Esophagus (tissue), 2 donors: ENCODE data around the gene FHL1. TPM values are rescaled to one million over a fixed set of nuclear protein-coding genes. Genes with fewer than 3 reads are reported as not detected.

Experiments used
- H3K27ac ChIP-seq, 2 donors: one replicate each; pipeline ENCODE4 v1.5.1; 2013; ENCODE audit warnings: low read depth in 2 of 2, mild to moderate bottlenecking in 2 of 2, inconsistent platforms in 1 of 2, low read length in 1 of 2, moderate library complexity in 1 of 2
- H3K27me3 ChIP-seq, 2 donors: one replicate each; pipeline ENCODE4 v1.6.1; 2013; ENCODE audit warnings: low read length in 2 of 2, control low read depth in 1 of 2, mild to moderate bottlenecking in 1 of 2; ENCODE audit not compliant: insufficient read depth in 2 of 2, control insufficient read depth in 1 of 2
- H3K36me3 ChIP-seq, 2 donors: one replicate each; pipeline ENCODE4 v1.6.1; 2013; ENCODE audit warnings: low read length in 1 of 2; ENCODE audit not compliant: control insufficient read depth in 2 of 2, insufficient read depth in 2 of 2
- H3K4me1 ChIP-seq, 2 donors: one replicate each; pipeline ENCODE4 v1.6.1; 2013; ENCODE audit warnings: low read length in 1 of 2; ENCODE audit not compliant: control insufficient read depth in 2 of 2, insufficient read depth in 2 of 2
- H3K4me3 ChIP-seq, 2 donors: one replicate each; pipeline ENCODE4 v1.5.1; 2013; ENCODE audit warnings: low read length in 2 of 2, mild to moderate bottlenecking in 2 of 2, low read depth in 1 of 2, moderate library complexity in 1 of 2
- H3K9me3 ChIP-seq, 2 donors: one replicate each; pipeline ENCODE4 v1.6.1; 2013; ENCODE audit warnings: mild to moderate bottlenecking in 2 of 2, low read depth in 1 of 2, low read length in 1 of 2, moderate library complexity in 1 of 2; ENCODE audit not compliant: control insufficient read depth in 2 of 2, insufficient read depth in 1 of 2
- WGBS, 2 donors: extraction: QIAGEN DNeasy Blood & Tissue Kit; methylation state at CpG; one replicate each; pipeline ENCODE4 v1.1.7; 2013; 5-methylcytosine and 5-hydroxymethylcytosine counted together
- polyA plus RNA-seq, 2 donors: library from polyadenylated mRNA; stranded (reverse); fragments of 200-250 nt; gene quantifications; one replicate each; pipeline ENCODE4 v1.2.3, GENCODE V29; 2013
- donor health status: healthy with polysubstance abuse.
- donor health status: Bipolar disorder and iron deficiency.

FHL1 gene
- polyA plus RNA-seq, 2 donors: 70.7 to 127 TPM

DNA sequence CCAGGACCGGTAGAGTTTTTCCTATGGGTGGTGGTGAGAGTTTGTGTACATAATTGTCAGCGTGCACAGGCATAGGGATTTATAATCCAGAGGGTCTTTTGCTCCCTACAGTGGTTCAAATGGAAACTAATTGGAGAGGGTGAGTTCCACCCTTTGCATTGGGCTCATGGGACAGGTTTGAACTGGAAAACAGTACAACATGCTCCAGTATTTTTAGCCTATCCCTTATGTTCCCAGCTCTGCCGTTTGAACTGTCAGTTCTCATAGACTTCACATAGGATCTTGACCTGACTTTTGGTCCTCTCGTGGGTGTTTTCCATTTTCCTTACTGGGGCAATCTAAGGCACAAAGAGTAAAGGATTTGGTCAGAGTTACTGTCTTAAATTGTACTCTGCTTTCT, 31.8 kb downstream of the FHL1 start:
- H3K36me3 ChIP-seq: no peaks in the 10 kb centered on the region
- 52 to 65% methylated on average over 4 of the region's 4 CpGs for WGBS, 2 donors
- no peaks in the 10 kb centered on the region for H3K4me1 ChIP-seq
- H3K27me3 ChIP-seq: no peaks in the 10 kb centered on the region
- H3K27ac ChIP-seq: no peak overlapping the region
- H3K9me3 ChIP-seq: no peaks in the 10 kb centered on the region
- no peak overlapping the region for H3K4me3 ChIP-seq

DNA sequence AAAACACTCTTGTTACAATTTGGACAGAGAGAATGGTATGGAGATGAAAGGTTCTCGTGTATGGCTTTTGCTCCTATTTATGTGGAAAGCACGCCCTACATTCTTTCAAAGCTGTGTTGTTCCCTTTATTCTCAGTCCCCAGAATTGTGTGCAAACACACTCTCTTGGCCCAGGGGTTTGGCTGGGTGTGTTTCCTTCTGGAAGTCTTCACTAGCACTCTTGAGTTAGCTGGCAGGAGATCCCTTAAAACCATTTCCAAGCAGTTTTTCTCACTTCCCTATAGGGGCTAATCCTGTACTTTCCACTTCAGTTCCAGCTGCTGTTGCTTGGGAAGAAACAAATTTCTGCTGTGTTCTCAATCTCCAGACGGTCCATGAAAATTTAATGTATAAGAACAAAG, 35.1 kb downstream of the FHL1 start:
- H3K27me3 ChIP-seq: no peaks in the 10 kb centered on the region
- H3K4me3 ChIP-seq: no peak overlapping the region
- H3K27ac ChIP-seq: no peak overlapping the region
- H3K9me3 ChIP-seq: no peaks in the 10 kb centered on the region
- no peaks in the 10 kb centered on the region for H3K36me3 ChIP-seq
- H3K4me1 ChIP-seq: peaks cover 0 to 3% of the 10 kb centered on the region in 2 donors
- 28 to 52% methylated on average over 3 of the region's 3 CpGs for WGBS, 2 donors

DNA sequence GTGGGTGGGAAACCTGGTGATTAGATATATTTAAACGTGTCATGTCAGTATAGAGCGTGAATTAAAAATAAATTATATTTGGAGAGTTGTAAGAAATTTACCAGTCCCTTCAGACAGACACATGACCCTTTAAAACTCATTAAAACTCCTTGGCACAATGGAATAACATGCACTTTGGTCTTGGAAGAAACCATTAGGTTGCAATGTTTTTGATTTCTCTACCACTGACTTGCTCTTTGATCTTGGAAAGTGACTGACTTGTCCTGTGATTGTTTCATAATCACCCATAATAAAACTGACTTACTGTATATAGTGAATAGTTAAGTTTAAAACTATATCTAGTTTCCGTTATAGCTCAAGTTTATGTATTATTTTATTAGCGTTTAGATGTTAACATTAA, 35.8 kb downstream of the FHL1 start:
- no peak overlapping the region for H3K27ac ChIP-seq
- WGBS, 2 donors: 65 to 81% methylated on average over 4 of the region's 4 CpGs
- no peaks in the 10 kb centered on the region for H3K9me3 ChIP-seq
- H3K4me3 ChIP-seq: no peak overlapping the region
- H3K27me3 ChIP-seq: no peaks in the 10 kb centered on the region
- peaks cover 0 to 3% of the 10 kb centered on the region in 2 donors for H3K4me1 ChIP-seq
- H3K36me3 ChIP-seq: no peaks in the 10 kb centered on the region

DNA sequence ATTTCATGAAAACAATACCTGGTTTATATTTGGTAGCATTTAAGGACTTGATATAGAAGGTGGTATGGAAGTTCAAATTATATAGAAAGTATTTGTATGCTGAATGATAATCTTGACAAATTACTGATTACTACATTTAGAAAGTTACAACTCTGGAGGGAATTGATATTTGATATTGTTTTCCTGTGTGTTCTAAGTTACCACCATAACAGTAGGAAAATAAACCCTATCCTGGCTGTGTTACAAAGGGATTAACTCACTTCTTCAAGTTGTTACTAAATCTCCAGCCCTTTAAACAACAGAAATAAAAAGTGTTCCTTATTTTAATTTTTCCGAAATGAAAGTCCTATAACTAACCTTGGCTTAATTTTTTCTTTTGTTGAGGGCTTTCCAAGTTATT, 36.6 kb downstream of the FHL1 start:
- Histone ChIP-seq H3K9me3 (no peaks in the 10 kb centered on the region), H3K27ac (no peak overlapping the region), H3K36me3 (no peaks in the 10 kb centered on the region), H3K27me3 (no peaks in the 10 kb centered on the region), H3K4me1 (peaks cover 0 to 3% of the 10 kb centered on the region in 2 donors), H3K4me3 (no peak overlapping the region)
- WGBS, 2 donors: 21 to 51% methylated on average over 1 of the region's 1 CpG

DNA sequence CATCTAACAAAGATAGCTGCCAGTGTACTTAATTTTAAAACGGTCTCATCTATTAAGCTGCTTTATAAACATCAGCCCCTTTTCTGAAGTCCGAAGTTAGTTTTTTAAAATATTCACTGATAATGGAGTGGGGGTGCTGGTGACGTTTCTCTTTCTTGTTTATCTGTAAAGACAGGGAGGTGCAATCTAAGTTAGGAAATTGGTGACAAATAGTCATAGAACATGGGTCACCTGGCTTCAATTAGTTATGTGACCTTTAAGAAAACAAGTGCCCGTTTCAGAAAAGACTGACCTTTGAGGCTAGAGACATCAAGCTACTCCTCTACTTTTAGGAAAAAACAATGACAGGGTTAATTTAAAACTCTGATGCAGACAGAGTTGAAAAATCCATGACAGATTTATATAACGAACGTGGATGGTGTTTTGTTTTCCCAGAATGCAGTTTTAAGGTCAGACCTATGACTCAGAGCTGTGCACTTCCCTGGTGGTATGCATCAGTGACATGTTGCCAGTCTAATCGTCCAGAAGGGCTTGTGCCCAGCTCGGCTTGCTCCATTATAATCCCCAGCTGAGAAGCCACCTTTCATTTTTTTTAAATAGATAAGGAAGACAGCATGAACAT, 38.2 kb downstream of the FHL1 start:
- Histone ChIP-seq H3K9me3 (no peaks in the 10 kb centered on the region), H3K4me1 (peaks cover 0 to 3% of the 10 kb centered on the region in 2 donors), H3K4me3 (no peak overlapping the region), H3K27me3 (no peaks in the 10 kb centered on the region), H3K36me3 (no peaks in the 10 kb centered on the region), H3K27ac (no peak overlapping the region)
- WGBS, 2 donors: 29% methylated on average over 8 of the region's 8 CpGs

DNA sequence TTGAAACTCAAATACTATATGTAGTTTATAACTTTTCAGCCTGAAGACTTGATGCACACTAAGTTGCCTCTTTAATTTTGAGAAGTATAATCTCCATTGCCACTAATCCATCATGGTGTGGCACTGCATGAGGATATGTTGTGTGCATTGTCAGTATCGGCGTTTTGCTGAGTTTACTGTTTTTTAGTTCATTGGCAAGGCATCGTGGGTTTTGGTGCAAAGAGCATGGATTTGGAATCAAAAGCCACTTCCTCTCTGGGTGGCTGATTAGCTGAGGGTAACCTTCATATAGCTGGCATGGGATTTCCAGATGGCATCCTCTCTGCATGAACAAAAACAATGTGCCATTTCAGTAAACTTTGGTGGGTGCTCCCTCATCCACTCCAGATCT, 38.7 kb downstream of the FHL1 start:
- Histone ChIP-seq H3K4me1 (peaks cover 2 to 3% of the 10 kb centered on the region in 2 donors), H3K36me3 (no peaks in the 10 kb centered on the region), H3K27me3 (no peaks in the 10 kb centered on the region), H3K4me3 (no peak overlapping the region), H3K9me3 (no peaks in the 10 kb centered on the region), H3K27ac (peak overlapping the region in 1 of 2 donors; percentile 9)
- 42 to 44% methylated on average over 3 of the region's 3 CpGs for WGBS, 2 donors

DNA sequence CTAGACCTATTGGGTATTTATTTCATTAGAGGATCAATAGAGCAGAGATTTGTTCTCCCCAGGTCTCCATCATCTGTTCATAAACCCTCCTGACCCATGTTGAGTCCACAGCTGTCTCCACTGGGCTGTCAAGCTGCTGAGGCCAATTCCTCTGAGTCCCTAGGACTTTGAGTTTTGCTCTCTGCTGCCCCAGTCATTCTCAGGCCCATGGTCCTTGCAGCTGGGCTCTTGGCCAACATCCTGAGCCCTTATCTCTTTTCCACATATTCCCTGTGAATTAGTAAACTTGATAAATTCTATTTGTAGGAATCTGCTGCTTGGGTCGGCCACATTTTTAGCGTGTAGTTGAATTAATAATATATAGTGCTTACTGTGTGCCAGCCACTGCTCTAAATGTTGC, 41.9 kb downstream of the FHL1 start:
- Histone ChIP-seq H3K27ac (peak overlapping the region in 1 of 2 donors; percentile 4), H3K4me3 (no peak overlapping the region), H3K27me3 (no peaks in the 10 kb centered on the region), H3K36me3 (no peaks in the 10 kb centered on the region), H3K4me1 (peaks cover 2 to 3% of the 10 kb centered on the region in 2 donors), H3K9me3 (no peaks in the 10 kb centered on the region)
- WGBS, 2 donors: 67 to 80% methylated on average over 2 of the region's 2 CpGs

DNA sequence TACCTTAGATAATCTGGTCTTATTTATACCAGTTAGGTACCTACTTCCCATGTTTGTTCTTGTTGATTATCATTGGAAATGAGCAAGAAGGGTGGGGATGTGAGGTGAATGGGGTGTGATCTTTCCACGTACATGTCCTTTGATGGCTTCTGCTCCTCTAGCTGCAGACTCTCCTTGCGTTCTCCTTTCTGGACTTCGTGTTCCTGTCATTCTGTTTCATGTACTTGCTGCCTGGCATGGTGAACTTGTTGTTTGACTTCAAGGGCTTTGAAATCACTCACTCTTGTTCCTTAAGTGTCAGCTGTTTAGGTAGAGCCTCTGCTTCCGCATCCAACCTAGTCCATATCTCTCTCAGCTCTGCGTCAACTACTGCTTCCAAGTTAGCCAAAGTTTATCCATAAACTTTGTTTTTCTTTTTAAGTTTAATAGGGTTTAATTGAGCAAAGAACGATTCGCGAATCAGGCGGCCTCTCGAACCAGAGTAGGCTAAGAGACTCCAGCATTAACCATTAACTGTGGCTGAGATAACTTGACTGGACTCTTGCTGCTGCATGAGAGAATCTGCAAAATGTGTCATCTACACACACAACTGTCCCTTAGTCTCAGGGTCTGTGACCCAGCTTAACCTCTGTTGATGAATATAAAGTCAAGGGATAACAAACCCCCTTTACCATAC, 42.8 kb downstream of the FHL1 start:
- 83 to 87% methylated on average over 10 of the region's 10 CpGs for WGBS, 2 donors
- Histone ChIP-seq H3K36me3 (no peaks in the 10 kb centered on the region), H3K9me3 (no peaks in the 10 kb centered on the region), H3K4me1 (peaks cover 2 to 3% of the 10 kb centered on the region in 2 donors), H3K27ac (no peak overlapping the region), H3K4me3 (no peak overlapping the region), H3K27me3 (no peaks in the 10 kb centered on the region)

DNA sequence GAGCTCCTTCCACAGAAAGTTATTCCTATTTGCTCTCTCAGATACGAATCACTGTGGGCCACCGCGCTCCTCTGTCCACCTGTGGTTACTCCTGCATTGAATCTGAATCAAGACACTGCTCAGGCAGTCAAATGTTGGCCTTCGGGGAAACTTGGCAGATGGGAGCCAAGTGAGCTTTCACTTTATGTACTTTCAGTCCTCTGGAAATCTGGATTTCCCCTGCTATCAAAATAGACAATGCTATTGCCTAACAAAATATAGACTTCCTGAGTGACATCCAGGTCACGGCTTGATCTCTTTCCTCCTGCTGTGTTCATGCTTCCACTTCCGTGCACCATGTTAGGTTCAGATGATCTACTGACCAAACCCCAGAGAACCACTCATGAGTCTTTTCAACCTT, 43.8 kb downstream of the FHL1 start:
- Histone ChIP-seq H3K27me3 (no peaks in the 10 kb centered on the region), H3K36me3 (no peaks in the 10 kb centered on the region), H3K4me1 (peaks cover under 1 to 2% of the 10 kb centered on the region in 2 donors), H3K4me3 (no peak overlapping the region), H3K27ac (peak overlapping the region in 1 of 2 donors; percentile 34), H3K9me3 (no peaks in the 10 kb centered on the region)
- WGBS, 2 donors: 46 to 65% methylated on average over 6 of the region's 6 CpGs

DNA sequence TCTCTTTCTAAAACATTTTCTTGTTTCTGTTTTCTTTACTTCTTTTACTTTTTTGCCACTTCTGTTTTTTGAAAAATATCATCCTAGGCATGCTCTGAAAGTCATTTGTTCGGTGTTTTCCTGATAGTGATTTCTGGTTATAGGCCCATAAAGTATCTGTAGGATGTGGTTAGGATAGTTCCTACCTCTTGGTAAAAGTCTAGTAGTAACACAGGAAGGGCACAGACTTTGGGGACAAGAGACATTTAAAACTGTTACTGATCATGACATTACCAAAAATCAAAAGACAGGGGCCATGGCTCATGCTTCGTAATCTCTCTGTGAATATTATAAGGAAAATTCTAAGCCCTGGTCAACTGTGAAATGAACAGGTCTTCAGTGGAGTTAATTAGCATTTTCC, 44.8 kb downstream of the FHL1 start:
- no peak overlapping the region for H3K27ac ChIP-seq
- H3K4me1 ChIP-seq: peaks cover 0 to 2% of the 10 kb centered on the region in 2 donors
- no peak overlapping the region for H3K4me3 ChIP-seq
- 74 to 85% methylated on average over 2 of the region's 2 CpGs for WGBS, 2 donors
- H3K9me3 ChIP-seq: no peaks in the 10 kb centered on the region
- H3K27me3 ChIP-seq: no peaks in the 10 kb centered on the region
- no peaks in the 10 kb centered on the region for H3K36me3 ChIP-seq
